HL-60/S4 treated with phorbol 12-myristate 13-acetate at 8.2 ng/mL for 4 days and 3 days (cell line): ENCODE data around the gene LYG2.
"Not testable (repeated sequence)": the region's sequence is repeated elsewhere in the genome, so short reads cannot be mapped to it uniquely, and the experiment has no call there.

Experiments used
- in situ Hi-C: fragments of 300-500 bp; cut with MboI; formaldehyde crosslinking; loops from 2 replicates; pipeline ENCODE4 v1.15.0; 2022; ENCODE audit warnings: low sequenced_read_pairs

Gene LYG2

DNA sequence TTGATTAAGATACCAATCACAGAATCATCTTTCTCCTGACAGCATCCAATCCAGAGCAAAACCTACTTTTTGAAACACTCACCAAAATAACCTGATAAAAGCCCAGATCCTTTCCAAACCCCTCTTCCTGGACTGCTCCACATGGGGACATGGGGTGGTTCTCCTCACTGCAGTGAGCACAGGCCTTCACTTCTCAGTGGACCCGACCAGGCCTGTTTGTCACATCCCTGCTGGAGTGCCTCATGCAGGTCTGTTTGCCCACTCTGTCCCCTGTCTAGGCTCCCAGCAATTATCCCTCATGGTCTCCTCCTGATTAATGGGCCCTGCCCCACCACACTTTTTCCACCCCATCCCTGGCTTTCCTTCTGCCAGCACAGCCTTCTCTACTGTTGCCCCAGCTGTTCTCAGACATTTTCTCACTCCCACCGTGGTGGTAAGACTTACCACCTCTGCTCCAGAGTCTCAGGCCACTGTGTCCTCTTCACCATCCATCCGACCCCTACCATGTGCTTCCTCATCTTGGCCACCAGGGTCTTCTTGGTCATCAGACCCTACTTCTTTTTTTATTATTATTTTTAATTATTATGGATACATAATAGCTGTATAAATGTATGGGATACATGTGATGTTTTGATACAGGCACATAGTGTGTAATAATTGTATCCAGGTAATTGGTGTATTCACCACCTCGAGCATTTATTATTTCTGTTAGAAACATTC, 53.3 kb downstream of the LYG2 start:
- in situ Hi-C loops: no loop called here

- in situ Hi-C loops: no loop called here
Observed at GRCh38 chr2:99200076-99200800, 55.2 kb downstream of the LYG2 start.

DNA sequence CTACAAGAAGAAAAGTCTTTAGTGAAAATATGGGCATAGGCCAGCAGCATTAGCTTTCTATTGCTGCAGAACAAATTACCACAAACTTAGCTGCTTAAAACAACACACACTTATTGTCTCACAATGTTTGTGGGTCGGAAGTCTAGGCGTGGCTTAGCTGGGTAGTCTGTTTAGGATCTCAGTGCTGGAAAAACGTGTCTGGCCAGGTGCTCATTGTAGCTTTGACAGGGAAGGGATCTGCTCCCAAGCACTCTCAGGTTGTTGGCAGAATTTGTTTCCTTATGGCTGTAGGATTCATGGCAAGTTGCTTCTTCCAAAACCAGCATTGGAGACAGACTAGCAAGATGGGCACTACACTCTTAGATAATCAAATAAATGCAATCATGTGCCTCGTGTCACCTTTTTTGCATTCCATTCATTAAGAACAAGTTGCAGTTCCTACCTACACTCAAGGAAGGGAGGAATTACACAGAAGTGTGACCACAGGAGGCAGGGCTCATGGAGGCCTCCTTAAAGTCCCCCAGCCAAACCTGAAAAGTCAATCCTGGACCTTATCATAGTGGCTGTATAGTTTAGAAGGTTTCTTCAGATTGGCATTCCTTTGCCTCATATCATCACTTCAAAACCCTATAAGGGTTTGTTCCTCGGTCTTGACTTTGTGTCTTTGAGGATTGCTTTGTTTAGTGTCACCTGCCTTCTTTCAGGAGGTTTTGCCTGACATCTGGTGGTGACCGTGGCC, 57.2 kb downstream of the LYG2 start:
- in situ Hi-C loops: no loop called here

- in situ Hi-C loops: not testable (repeated sequence)
Observed at GRCh38 chr2:99192364-99192763, 63.1 kb downstream of the LYG2 start.
